T-cell (primary cell): Measurements from ENCODE around the gene SOX18. TPM values are rescaled to one million over a fixed set of nuclear protein-coding genes. Genes with fewer than 3 reads are reported as not detected.

Source experiments
- ATAC-seq, 4 experiments: fragments of 200-7000 bp in 3 of 4; fragments of 150-1000 bp in 1 of 4; cut with Tn5 transposase; replicated peaks in 1 of 4; 1 replicate in 3 of 4; 2 replicates in 1 of 4; pipeline ENCODE4 v1.10.0; 2021; ENCODE audit warnings: moderate library complexity in 3 of 4, mild to moderate bottlenecking in 2 of 4, moderate number of reproducible peaks in 1 of 4
- CTCF ChIA-PET, 2 donors: fragments of 300-600 bp; sonication (Branson Sonifier 250); formaldehyde crosslinking; loops; one replicate each; lab custom pipeline; 2022; ENCODE audit warnings: antibody characterized with exemption in 2 of 2; lab: Charles Lee
- POLR2A ChIA-PET, 2 donors: fragments of 300-600 bp; sonication (Branson Sonifier 250); formaldehyde crosslinking; loops; one replicate each; lab custom pipeline; 2022; ENCODE audit warnings: antibody characterized with exemption in 2 of 2; lab: Charles Lee
- DNase-seq, 35 experiments: peaks; one replicate each; pipeline versions ENCODE4 v3.0.0 to v3.0.0-alpha.2; 2013 to 2023
- H3K27ac ChIP-seq: one replicate; pipeline ENCODE4 v1.5.1; 2013; ENCODE audit warnings: low read length
- H3K27me3 ChIP-seq, 2 experiments: replicated peaks in 1 of 2; 1 replicate in 1 of 2; 2 replicates in 1 of 2; pipeline versions ENCODE4 v1.6.1 to v1.7.0; 2013; ENCODE audit warnings: low read length in 1 of 2, mixed read lengths in 1 of 2; ENCODE audit not compliant: control insufficient read depth in 2 of 2, insufficient read depth in 2 of 2; ENCODE audit errors: extremely low read depth in 1 of 2
- H3K36me3 ChIP-seq, 2 donors: 1 replicate in 1 of 2; 2 replicates in 1 of 2; pipeline versions ENCODE4 v1.6.1 to v1.7.0; 2013; ENCODE audit warnings: low read length in 1 of 2; ENCODE audit not compliant: control insufficient read depth in 2 of 2, insufficient read depth in 1 of 2; ENCODE audit errors: extremely low read depth in 1 of 2
- H3K4me1 ChIP-seq, 2 experiments: 1 replicate in 1 of 2; 2 replicates in 1 of 2; pipeline versions ENCODE4 v1.6.1 to v1.7.0; 2013; ENCODE audit warnings: low read length in 2 of 2, mixed read lengths in 1 of 2; ENCODE audit not compliant: insufficient read depth in 2 of 2, control insufficient read depth in 1 of 2; ENCODE audit errors: extremely low read depth in 1 of 2
- H3K4me3 ChIP-seq, 2 donors: 1 replicate in 1 of 2; 2 replicates in 1 of 2; pipeline versions ENCODE4 v1.5.1 to v1.7.0; 2013; ENCODE audit warnings: mild to moderate bottlenecking in 2 of 2, low read length in 1 of 2, moderate library complexity in 1 of 2; ENCODE audit not compliant: control insufficient read depth in 1 of 2; ENCODE audit errors: extremely low read depth in 1 of 2
- H3K9me3 ChIP-seq: 2 replicates; pipeline ENCODE4 v1.7.0; 2013
- H3K27ac Mint-ChIP-seq, 2 donors: one replicate each; pipeline ENCODE4 v1.8.0; 2020 to 2021; ENCODE audit warnings: mild to moderate bottlenecking in 2 of 2, mixed read lengths in 2 of 2
- H3K27me3 Mint-ChIP-seq, 2 donors: one replicate each; pipeline ENCODE4 v1.8.0; 2021 to 2022; ENCODE audit warnings: mixed read lengths in 2 of 2
- H3K36me3 Mint-ChIP-seq: one replicate; pipeline ENCODE4 v1.8.0; 2021; ENCODE audit warnings: mixed read lengths
- H3K4me1 Mint-ChIP-seq, 3 donors: one replicate each; pipeline ENCODE4 v1.8.0; 2020 to 2022; ENCODE audit warnings: mixed read lengths in 3 of 3, mild to moderate bottlenecking in 1 of 3
- H3K4me3 Mint-ChIP-seq, 3 donors: one replicate each; pipeline ENCODE4 v1.8.0; 2020 to 2022; ENCODE audit warnings: mild to moderate bottlenecking in 3 of 3, mixed read lengths in 3 of 3, moderate library complexity in 3 of 3
- H3K9me3 Mint-ChIP-seq, 3 donors: one replicate each; pipeline ENCODE4 v1.8.0; 2020 to 2022; ENCODE audit warnings: mixed read lengths in 3 of 3
- WGBS: methylation state at CpG from one replicate; pipeline ENCODE4 v1.1.5; 2013; ENCODE audit warnings: missing lambda C conversion rate; ENCODE audit not compliant: insufficient coverage; 5-methylcytosine and 5-hydroxymethylcytosine counted together
- total RNA-seq, 35 experiments: library from RNA in 6 of 35; stranded (reverse) in 6 of 35; fragments of 120-200 nt in 1 of 35; gene quantifications; one replicate each; pipeline versions ENCODE4 v1.2.1 to v1.2.4 and lab custom pipeline; 2013 to 2026

Gene SOX18
- under 1 TPM in 3 of 5 donors, not detected in 2; 0.35 to 0.56 (median 0.44) TPM for total RNA-seq
- total RNA-seq (2013), result not detected
- 0 to 0.61 (median 0) reads per million in 29 experiments for total RNA-seq (lab: John Stamatoyannopoulos, UW)

DNA sequence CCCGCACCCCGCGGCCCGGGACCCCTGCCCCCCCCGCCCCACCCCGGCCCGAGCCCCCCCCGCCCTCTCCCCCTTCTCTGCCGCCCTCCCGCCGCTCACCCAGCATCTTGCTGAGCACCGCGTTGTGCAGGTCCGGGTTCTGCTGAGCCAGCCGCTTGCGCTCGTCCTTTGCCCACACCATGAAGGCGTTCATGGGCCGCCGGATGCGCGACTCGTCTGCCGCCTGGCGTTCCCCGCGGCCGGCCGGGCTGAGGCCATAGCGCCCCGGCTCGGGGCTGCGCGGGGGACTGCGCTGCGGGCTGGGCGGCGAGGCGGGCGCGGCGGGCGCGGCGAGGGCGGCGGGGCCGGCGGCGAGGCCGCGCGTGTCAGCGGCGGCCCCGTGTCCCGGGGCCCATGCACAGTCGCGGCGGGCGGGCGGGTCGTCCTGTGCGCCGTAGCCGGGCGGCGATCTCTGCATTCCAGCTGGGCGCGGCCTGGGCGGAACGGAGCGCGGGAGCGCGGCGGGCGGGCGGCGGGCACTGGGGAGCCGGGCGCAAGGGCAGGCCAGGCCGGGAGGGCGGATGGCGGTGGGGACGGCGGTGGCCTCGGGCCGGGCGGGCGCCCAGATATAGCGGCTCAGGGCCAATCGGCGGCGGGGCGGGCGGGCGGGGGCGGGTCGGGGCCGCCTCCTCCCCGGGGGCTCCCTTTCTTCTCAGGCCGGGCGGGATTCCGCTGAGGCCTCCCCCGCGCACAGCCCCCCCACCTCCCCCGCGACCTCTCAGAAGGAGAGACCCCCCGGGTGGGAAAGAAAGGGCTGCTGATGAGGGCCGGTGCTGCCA is at the start of gene SOX18:
Gene SOX18, minus strand, starts transcription at position 580 of the 818 bp plus-strand sequence. Its CDS starts 123 bp downstream, at position 457.
- DNase-seq (peak in 6 of 35 experiments; percentile 13 to 51 (median 34)), ATAC-seq (peak; percentile 53 to 63 (median 59))
- POLR2A ChIA-PET, result interaction anchor here in 1 of 2 donors (0.7 kb wide), 1 partner anchor 157 kb away, joined by 3 read pairs; no protein-coding TSS in a partner anchor
- under 1% methylated on average over 90 of the region's 111 CpGs for WGBS
- no peaks in the 10 kb centered on the region for H3K36me3 Mint-ChIP-seq
- Histone ChIP-seq H3K9me3 (no peaks in the 10 kb centered on the region), H3K27me3 (peaks cover 0 to 80% of the 10 kb centered on the region in 2 experiments), H3K4me3 (peak within 1 kb of the TSS in 1 of 2 donors; percentile 38), H3K4me1 (peaks cover 9 to 30% of the 10 kb centered on the region in 2 experiments), H3K36me3 (no peaks in the 10 kb centered on the region), H3K27ac (no peak within 1 kb of the TSS)
- peaks cover 12 to 52% of the 10 kb centered on the region in 2 donors for H3K27me3 Mint-ChIP-seq
- H3K27ac Mint-ChIP-seq, result no peak within 1 kb of the TSS
- peak within 1 kb of the TSS; percentile 25 to 65 (median 65) for H3K4me3 Mint-ChIP-seq
- H3K4me1 Mint-ChIP-seq, result peaks cover 14 to 35% (median 29%) of the 10 kb centered on the region in 3 donors
- CTCF ChIA-PET, result no interaction called here
- H3K9me3 Mint-ChIP-seq, result no peaks in the 10 kb centered on the region

DNA sequence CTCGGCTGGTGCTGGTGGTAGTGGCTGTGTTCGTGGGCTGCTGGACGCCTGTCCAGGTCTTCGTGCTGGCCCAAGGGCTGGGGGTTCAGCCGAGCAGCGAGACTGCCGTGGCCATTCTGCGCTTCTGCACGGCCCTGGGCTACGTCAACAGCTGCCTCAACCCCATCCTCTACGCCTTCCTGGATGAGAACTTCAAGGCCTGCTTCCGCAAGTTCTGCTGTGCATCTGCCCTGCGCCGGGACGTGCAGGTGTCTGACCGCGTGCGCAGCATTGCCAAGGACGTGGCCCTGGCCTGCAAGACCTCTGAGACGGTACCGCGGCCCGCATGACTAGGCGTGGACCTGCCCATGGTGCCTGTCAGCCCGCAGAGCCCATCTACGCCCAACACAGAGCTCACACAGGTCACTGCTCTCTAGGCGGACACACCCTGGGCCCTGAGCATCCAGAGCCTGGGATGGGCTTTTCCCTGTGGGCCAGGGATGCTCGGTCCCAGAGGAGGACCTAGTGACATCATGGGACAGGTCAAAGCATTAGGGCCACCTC is 49.1 kb upstream of the SOX18 start:
- H3K4me3 Mint-ChIP-seq, result no peak overlapping the region
- peaks cover 10 to 24% (median 12%) of the 10 kb centered on the region in 3 donors for H3K4me1 Mint-ChIP-seq
- H3K9me3 ChIP-seq, result no peaks in the 10 kb centered on the region
- ChIA-PET POLR2A (no interaction called here), CTCF (interaction anchor here in 1 of 2 donors (0.6 kb wide), 1 partner anchor 22 kb away, joined by 5 read pairs; no protein-coding TSS in a partner anchor)
- H3K27ac Mint-ChIP-seq, result no peak overlapping the region
- no peak overlapping the region for H3K4me3 ChIP-seq
- peaks cover 0 to 43% of the 10 kb centered on the region in 2 experiments for H3K27me3 ChIP-seq
- no peak overlapping the region for H3K27ac ChIP-seq
- H3K4me1 ChIP-seq, result peaks cover 2 to 31% of the 10 kb centered on the region in 2 experiments
- H3K36me3 ChIP-seq, result peaks cover 0 to 19% of the 10 kb centered on the region in 2 donors
- H3K9me3 Mint-ChIP-seq, result peaks cover 0 to 5% (median 0%) of the 10 kb centered on the region in 3 donors
- 95% methylated on average over 28 of the region's 28 CpGs for WGBS
- DNase-seq (no peak), ATAC-seq (no peak)
- H3K27me3 Mint-ChIP-seq, result peaks cover 8 to 16% of the 10 kb centered on the region in 2 donors
- H3K36me3 Mint-ChIP-seq, result peaks cover 4% of the 10 kb centered on the region

DNA sequence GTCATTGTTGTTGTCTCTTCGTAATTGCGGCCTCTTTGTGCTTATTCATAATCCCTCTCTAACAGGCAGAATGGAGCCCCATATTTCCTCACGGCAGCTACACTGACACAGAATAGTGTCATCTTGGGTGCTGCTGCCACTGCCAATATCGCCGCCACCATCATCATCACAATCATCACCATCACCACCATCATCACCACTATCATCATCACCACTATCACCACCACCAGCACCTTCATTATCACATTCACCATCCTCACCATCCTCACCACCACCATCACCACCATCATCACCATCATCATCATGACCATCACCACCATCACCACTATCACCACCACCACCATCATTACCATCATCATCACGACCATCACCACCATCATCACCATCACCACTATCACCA is 47.1 kb upstream of the SOX18 start:
- H3K36me3 Mint-ChIP-seq, result peaks cover 4% of the 10 kb centered on the region
- POLR2A ChIA-PET, result no interaction called here

DNA sequence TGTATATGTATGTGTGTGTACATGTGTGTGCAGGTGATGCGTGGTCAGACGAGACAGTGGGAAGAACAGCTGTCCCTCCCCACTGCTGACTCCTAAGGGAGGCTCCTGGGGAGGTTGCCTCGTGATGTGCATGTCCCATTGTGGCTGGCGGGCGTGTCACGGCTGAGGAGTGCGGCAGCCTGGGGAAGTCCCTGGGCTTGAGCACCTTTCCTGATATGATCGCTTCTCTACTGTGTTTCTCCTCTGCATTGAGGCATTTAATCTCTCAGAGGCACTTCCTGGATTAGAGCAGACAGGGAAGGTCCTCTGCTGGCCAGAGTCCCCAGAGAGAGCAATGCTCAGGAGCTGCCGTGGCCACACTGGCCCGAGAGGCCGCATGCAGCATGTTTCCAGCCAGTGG is 46.5 kb upstream of the SOX18 start:
- Mint-ChIP-seq H3K27ac (no peak overlapping the region), H3K4me3 (no peak overlapping the region), H3K9me3 (peaks cover 0 to 5% (median 0%) of the 10 kb centered on the region in 3 donors), H3K27me3 (peaks cover 0 to under 1% of the 10 kb centered on the region in 2 donors), H3K36me3 (peaks cover 4% of the 10 kb centered on the region), H3K4me1 (peaks cover 8 to 19% (median 10%) of the 10 kb centered on the region in 3 donors)
- Histone ChIP-seq H3K36me3 (peaks cover 0 to 19% of the 10 kb centered on the region in 2 donors), H3K9me3 (no peaks in the 10 kb centered on the region), H3K4me1 (peaks cover 12 to 15% of the 10 kb centered on the region in 2 experiments), H3K4me3 (no peak overlapping the region), H3K27ac (no peak overlapping the region), H3K27me3 (peaks cover 0 to 28% of the 10 kb centered on the region in 2 experiments)
- DNase-seq, result no peak
- 73% methylated on average over 9 of the region's 11 CpGs for WGBS
- no peak for ATAC-seq
- ChIA-PET CTCF (no interaction called here), POLR2A (no interaction called here)

More for the DNA sequence above, 47.1 kb upstream of the SOX18 start:
- Mint-ChIP-seq H3K9me3 (peaks cover 0 to 5% (median 0%) of the 10 kb centered on the region in 3 donors), H3K27me3 (peaks cover 3 to 7% of the 10 kb centered on the region in 2 donors), H3K4me1 (peaks cover 12 to 25% (median 16%) of the 10 kb centered on the region in 3 donors), H3K27ac (no peak overlapping the region), H3K4me3 (no peak overlapping the region)
- Histone ChIP-seq H3K27me3 (peaks cover 0 to 31% of the 10 kb centered on the region in 2 experiments), H3K4me1 (peaks cover 12 to 17% of the 10 kb centered on the region in 2 experiments), H3K9me3 (no peaks in the 10 kb centered on the region), H3K4me3 (no peak overlapping the region), H3K27ac (no peak overlapping the region), H3K36me3 (peaks cover 0 to 19% of the 10 kb centered on the region in 2 donors)
- ATAC-seq, result no peak
- DNase-seq, result no peak
- 79% methylated on average over 6 of the region's 6 CpGs for WGBS
- CTCF ChIA-PET, result no interaction called here

DNA sequence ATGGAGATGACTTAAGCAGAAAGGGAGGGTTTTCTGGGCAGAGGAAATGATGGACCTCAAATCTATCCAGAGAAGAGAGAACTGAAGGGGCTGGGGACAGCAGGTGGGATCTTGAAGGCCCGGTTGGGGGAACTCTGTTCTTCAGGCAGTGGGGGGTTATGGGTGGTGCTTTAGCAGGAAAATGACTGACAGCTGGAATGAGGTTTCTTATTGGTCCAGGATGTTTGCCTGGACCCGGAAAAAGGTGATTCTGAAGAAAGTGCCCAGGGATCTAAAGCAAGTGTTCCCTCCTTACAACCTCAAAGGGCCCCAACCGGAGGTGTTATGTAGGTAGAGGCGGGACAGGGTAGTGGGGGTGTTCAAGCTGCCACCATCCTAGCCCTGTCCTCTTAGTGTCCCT is 46.0 kb upstream of the SOX18 start:
- Histone ChIP-seq H3K27me3 (peaks cover 0 to 24% of the 10 kb centered on the region in 2 experiments), H3K4me1 (peaks cover 10 to 12% of the 10 kb centered on the region in 2 experiments), H3K9me3 (no peaks in the 10 kb centered on the region), H3K4me3 (no peak overlapping the region), H3K36me3 (peaks cover 0 to 19% of the 10 kb centered on the region in 2 donors), H3K27ac (no peak overlapping the region)
- ATAC-seq (no peak), DNase-seq (no peak)
- 89% methylated on average over 3 of the region's 4 CpGs for WGBS
- peaks cover 4% of the 10 kb centered on the region for H3K36me3 Mint-ChIP-seq
- H3K4me1 Mint-ChIP-seq, result peaks cover 8 to 16% (median 10%) of the 10 kb centered on the region in 3 donors
- ChIA-PET POLR2A (no interaction called here), CTCF (no interaction called here)
- peaks cover 0 to 5% (median 0%) of the 10 kb centered on the region in 3 donors for H3K9me3 Mint-ChIP-seq
- no peak overlapping the region for H3K4me3 Mint-ChIP-seq
- no peaks in the 10 kb centered on the region for H3K27me3 Mint-ChIP-seq
- H3K27ac Mint-ChIP-seq, result no peak overlapping the region

DNA sequence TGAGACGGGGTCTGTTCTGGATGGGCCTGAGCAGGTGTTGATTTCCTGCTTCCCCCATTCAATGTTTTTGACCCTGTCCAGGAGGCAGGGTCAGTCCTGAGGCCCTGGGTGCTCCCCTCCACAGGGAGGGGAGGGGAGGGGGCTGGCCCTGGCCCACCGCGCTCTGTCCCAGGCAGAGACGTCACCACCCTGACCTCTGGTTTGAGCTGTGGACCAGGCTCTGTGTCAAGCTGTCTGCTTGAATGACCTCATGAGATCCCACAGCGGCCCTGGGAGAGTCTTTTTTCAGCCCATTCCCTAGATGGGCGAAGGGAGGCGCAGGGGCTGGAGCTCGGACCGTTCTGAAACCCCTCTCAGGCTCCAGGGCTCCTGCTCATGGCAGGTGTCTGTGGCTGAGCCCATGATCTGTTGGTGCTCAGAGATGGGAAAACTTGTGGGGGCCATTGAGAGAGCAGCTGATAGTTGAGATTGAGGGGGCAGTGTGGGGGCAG is 43.6 kb upstream of the SOX18 start:
- Histone ChIP-seq H3K4me1 (peaks cover 4 to 10% of the 10 kb centered on the region in 2 experiments), H3K36me3 (peaks cover 0 to 13% of the 10 kb centered on the region in 2 donors), H3K9me3 (no peaks in the 10 kb centered on the region), H3K4me3 (no peak overlapping the region), H3K27ac (no peak overlapping the region), H3K27me3 (peaks cover 0 to 22% of the 10 kb centered on the region in 2 experiments)
- DNase-seq, result no peak
- 91% methylated on average over 4 of the region's 9 CpGs for WGBS
- ChIA-PET POLR2A (no interaction called here), CTCF (no interaction called here)
- Mint-ChIP-seq H3K27me3 (peaks cover 0 to 2% of the 10 kb centered on the region in 2 donors), H3K9me3 (peaks cover 0 to 5% (median 0%) of the 10 kb centered on the region in 3 donors), H3K4me1 (peaks cover 6 to 12% (median 8%) of the 10 kb centered on the region in 3 donors), H3K36me3 (peaks cover 4% of the 10 kb centered on the region), H3K27ac (no peak overlapping the region), H3K4me3 (no peak overlapping the region)
- no peak for ATAC-seq
